ENCODE measurements around the gene PINK1. TPM values are rescaled to one million over a fixed set of nuclear protein-coding genes. Genes with fewer than 3 reads are reported as not detected.

Gene PINK1
- total RNA-seq, 1 experiment from 2014 or later, result 129 TPM

GRCh38 chr1:20596106-20596505, 37.2 kb upstream of the PINK1 start:
- H3K9me2 ChIP-seq (replicated peaks; ENCODE audit: low read length), result no peaks in the 10 kb centered on the region
- CTCF ChIA-PET, result no interaction called here
- intact Hi-C loops (cut with micrococcal nuclease), result no loop called here

GRCh38 chr1:20597650-20598049, 35.6 kb upstream of the PINK1 start:
- Histone ChIP-seq H3K9me3 (ENCODE audit: low read length) (no peaks in the 10 kb centered on the region), H3K27me3 (ENCODE audit: low read length) (no peaks in the 10 kb centered on the region), H3K4me1 (ENCODE audit: insufficient read depth, low read length) (peaks cover 31% of the 10 kb centered on the region), H3K4me3 (ENCODE audit: low read length) (no peak overlapping the region), H3K79me2 (ENCODE audit: low read length) (peaks cover 18% of the 10 kb centered on the region), H4K20me1 (ENCODE audit: low read length) (no peaks in the 10 kb centered on the region), H3K36me3 (ENCODE audit: low read depth, low read length) (peaks cover 9% of the 10 kb centered on the region; the same call in 1 of the 2 replicates), H3F3A (ENCODE audit: low read length, unreplicated experiment) (peaks cover 9% of the 10 kb centered on the region), H3K27ac (ENCODE audit: low read length) (no peak overlapping the region), H3K9ac (ENCODE audit: low read length) (no peak overlapping the region), H3K4me2 (ENCODE audit: low read length) (no peak overlapping the region), H3K9me2 (replicated peaks; ENCODE audit: low read length) (no peaks in the 10 kb centered on the region), H2AFZ (ENCODE audit: low read length) (no peak overlapping the region)
- CTCF ChIA-PET, result no interaction called here
- ATAC-seq, result no peak
- intact Hi-C loops (cut with micrococcal nuclease), result no loop called here
- TF ChIP-seq EZH2phosphoT487 (IDR thresholded peaks at IDR 0.05; ENCODE audit: borderline replicate concordance, low read length) (no peak), CTCF (conservative IDR thresholded peaks at IDR 0.05; ENCODE audit: low read depth, low read length) (no peak), EZH2 (IDR thresholded peaks at IDR 0.05; ENCODE audit: low read length, unreplicated experiment) (no peak)
- POLR2A ChIA-PET (ENCODE audit: unreplicated experiment), result no interaction called here
- no TSS peak for BruUV-seq (replicated peaks)
- DNase-seq, result no peak

More at GRCh38 chr1:20596106-20596505, 37.2 kb upstream of the PINK1 start:
- peaks cover 34% of the 10 kb centered on the region for H3K79me2 ChIP-seq (ENCODE audit: low read length)
- ATAC-seq, result no peak
- H3K4me2 ChIP-seq (ENCODE audit: low read length), result no peak overlapping the region
- peaks cover 7% of the 10 kb centered on the region for H3F3A ChIP-seq (ENCODE audit: low read length, unreplicated experiment)
- peaks cover 9% of the 10 kb centered on the region; the same call in 1 of the 2 replicates for H3K36me3 ChIP-seq (ENCODE audit: low read depth, low read length)
- no peak overlapping the region for H3K4me3 ChIP-seq (ENCODE audit: low read length)
- H3K4me1 ChIP-seq (ENCODE audit: insufficient read depth, low read length), result peaks cover 16% of the 10 kb centered on the region
- H4K20me1 ChIP-seq (ENCODE audit: low read length), result no peaks in the 10 kb centered on the region
- H2AFZ ChIP-seq (ENCODE audit: low read length), result no peak overlapping the region
- no peak overlapping the region for H3K9ac ChIP-seq (ENCODE audit: low read length)
- H3K27ac ChIP-seq (ENCODE audit: low read length), result no peak overlapping the region
- TF ChIP-seq CTCF (conservative IDR thresholded peaks at IDR 0.05; ENCODE audit: low read depth, low read length), result no peak
- no peak for TF ChIP-seq EZH2 (IDR thresholded peaks at IDR 0.05; ENCODE audit: low read length, unreplicated experiment)
- no peak for TF ChIP-seq EZH2phosphoT487 (IDR thresholded peaks at IDR 0.05; ENCODE audit: borderline replicate concordance, low read length)
- POLR2A ChIA-PET (ENCODE audit: unreplicated experiment), result no interaction called here
- H3K9me3 ChIP-seq (ENCODE audit: low read length), result no peaks in the 10 kb centered on the region
- no TSS peak for BruUV-seq (replicated peaks)
- no peaks in the 10 kb centered on the region for H3K27me3 ChIP-seq (ENCODE audit: low read length)
- no peak for DNase-seq

GRCh38 chr1:20600156-20600555, 33.1 kb upstream of the PINK1 start:
- H3K79me2 ChIP-seq (ENCODE audit: low read length), result peaks cover 10% of the 10 kb centered on the region; the same call in 1 of the 2 replicates
- H3K27me3 ChIP-seq (ENCODE audit: low read length), result no peaks in the 10 kb centered on the region
- intact Hi-C loops (cut with micrococcal nuclease), result loop anchor here (2.0 kb wide), 1 partner anchor 61 kb away; no protein-coding TSS in a partner anchor
- H4K20me1 ChIP-seq (ENCODE audit: low read length), result no peaks in the 10 kb centered on the region
- CTCF ChIA-PET, result interaction anchor here (1.3 kb wide), 1 partner anchor 25 kb away, joined by 3 read pairs; no protein-coding TSS in a partner anchor
- peak; percentile 34 for ATAC-seq
- no peak for TF ChIP-seq CTCF (conservative IDR thresholded peaks at IDR 0.05; ENCODE audit: low read depth, low read length)
- no peak for TF ChIP-seq EZH2phosphoT487 (IDR thresholded peaks at IDR 0.05; ENCODE audit: borderline replicate concordance, low read length)
- TF ChIP-seq EZH2 (IDR thresholded peaks at IDR 0.05; ENCODE audit: low read length, unreplicated experiment), result no peak
- no peak overlapping the region for H3K4me3 ChIP-seq (ENCODE audit: low read length)
- BruUV-seq (replicated peaks), result no TSS peak
- DNase-seq, result peak; percentile 70
- no peak overlapping the region for H3K4me2 ChIP-seq (ENCODE audit: low read length)
- H3K9ac ChIP-seq (ENCODE audit: low read length), result peak overlapping the region; percentile 44; the same call in 1 of the 2 replicates
- peaks cover 56% of the 10 kb centered on the region for H3K4me1 ChIP-seq (ENCODE audit: insufficient read depth, low read length)
- H3K36me3 ChIP-seq (ENCODE audit: low read depth, low read length), result no peaks in the 10 kb centered on the region
- H3K9me3 ChIP-seq (ENCODE audit: low read length), result no peaks in the 10 kb centered on the region
- H3K27ac ChIP-seq (ENCODE audit: low read length), result peak overlapping the region; percentile 97
- POLR2A ChIA-PET (ENCODE audit: unreplicated experiment), result no interaction called here
- H3K9me2 ChIP-seq (replicated peaks; ENCODE audit: low read length), result no peaks in the 10 kb centered on the region
- H3F3A ChIP-seq (ENCODE audit: low read length, unreplicated experiment), result peaks cover 21% of the 10 kb centered on the region
- H2AFZ ChIP-seq (ENCODE audit: low read length), result no peak overlapping the region
